ENCODE measurements around the gene SPATA13.

The SPATA13 gene

GRCh38 chr13:24244802-24245201, 84.3 kb downstream of the SPATA13 start:
- no peak overlapping the region for H3K4me3 ChIP-seq (ENCODE audit: low read length)
- TF ChIP-seq ZNF274 (IDR thresholded peaks at IDR 0.05; ENCODE audit: low read depth, low read length), result no peak

- no peak for TF ChIP-seq ZNF274 (IDR thresholded peaks at IDR 0.05; ENCODE audit: low read depth, low read length)
- H3K4me3 ChIP-seq (ENCODE audit: low read length), result no peak overlapping the region
These were observed 86.5 kb downstream of the SPATA13 start for GRCh38 chr13:24247016-24247415.

- no peak for TF ChIP-seq ZNF274 (IDR thresholded peaks at IDR 0.05; ENCODE audit: low read depth, low read length)
- H3K4me3 ChIP-seq (ENCODE audit: low read length), result no peak overlapping the region
These were observed 89.1 kb downstream of the SPATA13 start for GRCh38 chr13:24249624-24250023.

GRCh38 chr13:24250376-24251057, 90.0 kb downstream of the SPATA13 start:
- H3K4me3 ChIP-seq (ENCODE audit: low read length), result no peak overlapping the region
- no peak for TF ChIP-seq ZNF274 (IDR thresholded peaks at IDR 0.05; ENCODE audit: low read depth, low read length)

- no peak overlapping the region for H3K4me3 ChIP-seq (ENCODE audit: low read length)
- TF ChIP-seq ZNF274 (IDR thresholded peaks at IDR 0.05; ENCODE audit: low read depth, low read length), result no peak
These were observed 91.0 kb downstream of the SPATA13 start for GRCh38 chr13:24251525-24251924.

GRCh38 chr13:24252136-24252535, 91.6 kb downstream of the SPATA13 start:
- H3K4me3 ChIP-seq (ENCODE audit: low read length), result no peak overlapping the region
- TF ChIP-seq ZNF274 (IDR thresholded peaks at IDR 0.05; ENCODE audit: low read depth, low read length), result no peak

- no peak for TF ChIP-seq ZNF274 (IDR thresholded peaks at IDR 0.05; ENCODE audit: low read depth, low read length)
- no peak overlapping the region; the same call in 1 of the 2 replicates for H3K4me3 ChIP-seq (ENCODE audit: low read length)
These were observed 93.1 kb downstream of the SPATA13 start for GRCh38 chr13:24253520-24254145.

GRCh38 chr13:24254146-24254841, 93.8 kb downstream of the SPATA13 start:
- TF ChIP-seq ZNF274 (IDR thresholded peaks at IDR 0.05; ENCODE audit: low read depth, low read length), result no peak
- no peak overlapping the region; the same call in 1 of the 2 replicates for H3K4me3 ChIP-seq (ENCODE audit: low read length)

- no peak for TF ChIP-seq ZNF274 (IDR thresholded peaks at IDR 0.05; ENCODE audit: low read depth, low read length)
These were observed 97.0 kb downstream of the SPATA13 start for GRCh38 chr13:24257497-24257896.

GRCh38 chr13:24261566-24261965, 101.0 kb downstream of the SPATA13 start:
- H3K4me3 ChIP-seq (ENCODE audit: low read length), result no peak overlapping the region
- no peak for TF ChIP-seq ZNF274 (IDR thresholded peaks at IDR 0.05; ENCODE audit: low read depth, low read length)

More at GRCh38 chr13:24257497-24257896, 97.0 kb downstream of the SPATA13 start:
- no peak overlapping the region for H3K4me3 ChIP-seq (ENCODE audit: low read length)

GRCh38 chr13:24263632-24264031, 103.1 kb downstream of the SPATA13 start:
- H3K4me3 ChIP-seq (ENCODE audit: low read length), result no peak overlapping the region
- no peak for TF ChIP-seq ZNF274 (IDR thresholded peaks at IDR 0.05; ENCODE audit: low read depth, low read length)

- no peak for TF ChIP-seq ZNF274 (IDR thresholded peaks at IDR 0.05; ENCODE audit: low read depth, low read length)
- no peak overlapping the region for H3K4me3 ChIP-seq (ENCODE audit: low read length)
These were observed 104.5 kb downstream of the SPATA13 start for GRCh38 chr13:24264976-24265375.

- no peak for TF ChIP-seq ZNF274 (IDR thresholded peaks at IDR 0.05; ENCODE audit: low read depth, low read length)
- H3K4me3 ChIP-seq (ENCODE audit: low read length), result no peak overlapping the region
These were observed 104.9 kb downstream of the SPATA13 start for GRCh38 chr13:24265453-24265852.

- H3K4me3 ChIP-seq (ENCODE audit: low read length), result peak overlapping the region; percentile 30; the same call in 1 of the 2 replicates
- no peak for TF ChIP-seq ZNF274 (IDR thresholded peaks at IDR 0.05; ENCODE audit: low read depth, low read length)
These were observed 106.8 kb downstream of the SPATA13 start for GRCh38 chr13:24267274-24267673.

- TF ChIP-seq ZNF274 (IDR thresholded peaks at IDR 0.05; ENCODE audit: low read depth, low read length), result no peak
- no peak overlapping the region for H3K4me3 ChIP-seq (ENCODE audit: low read length)
These were observed 107.3 kb downstream of the SPATA13 start for GRCh38 chr13:24267801-24268200.
